Muscle layer of colon (tissue), 2 donors: ENCODE data around the gene CD101.

Source experiments
- H3K27ac ChIP-seq: one replicate; pipeline ENCODE4 v1.7.0; 2013; ENCODE audit warnings: low read depth, mild to moderate bottlenecking, low read length, moderate library complexity
- H3K27me3 ChIP-seq, 2 donors: one replicate each; pipeline ENCODE4 v1.7.0; 2013; ENCODE audit warnings: low read length in 2 of 2, mild to moderate bottlenecking in 2 of 2; ENCODE audit not compliant: insufficient read depth in 2 of 2, control insufficient read depth in 1 of 2
- H3K36me3 ChIP-seq: one replicate; pipeline ENCODE4 v1.7.0; 2013; ENCODE audit warnings: mild to moderate bottlenecking, low read length; ENCODE audit not compliant: insufficient read depth
- H3K4me1 ChIP-seq: one replicate; pipeline ENCODE4 v1.7.0; 2013; ENCODE audit warnings: mild to moderate bottlenecking, low read length; ENCODE audit not compliant: insufficient read depth
- H3K4me3 ChIP-seq, 2 donors: one replicate each; pipeline ENCODE4 v1.7.0; 2013; ENCODE audit warnings: low read length in 2 of 2, low read depth in 1 of 2, mild to moderate bottlenecking in 1 of 2, moderate library complexity in 1 of 2
- H3K9ac ChIP-seq: one replicate; pipeline ENCODE4 v1.7.0; 2013; ENCODE audit warnings: low read length
- H3K9me3 ChIP-seq: one replicate; pipeline ENCODE4 v1.7.0; 2013; ENCODE audit warnings: mild to moderate bottlenecking, low read length
- donor health status: abdominal sarcoma.
- donor health status: Adenocarcinoma of cecum.

The CD101 gene

DNA sequence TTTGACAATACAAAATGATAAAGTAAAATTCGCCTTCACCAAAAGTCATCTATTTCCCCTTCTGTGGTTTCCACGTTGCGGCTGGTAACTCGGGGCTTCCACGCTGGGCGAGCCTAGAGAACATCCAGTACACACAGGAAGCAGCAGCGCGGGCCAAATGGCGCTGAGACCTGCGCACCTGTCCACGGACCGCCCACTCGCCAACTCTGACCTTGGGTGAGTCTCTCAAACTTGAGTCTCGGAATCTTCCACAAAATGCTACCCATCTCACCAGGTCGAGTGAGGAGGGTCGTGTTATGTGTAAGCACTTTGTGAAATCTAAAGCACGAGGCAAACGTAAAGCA lies 57.7 kb downstream of the CD101 start:
- Histone ChIP-seq H3K27me3 (no peaks in the 10 kb centered on the region), H3K9me3 (no peaks in the 10 kb centered on the region), H3K4me1 (peaks cover 5% of the 10 kb centered on the region), H3K27ac (no peak overlapping the region), H3K36me3 (no peaks in the 10 kb centered on the region), H3K4me3 (peak overlapping the region; percentile 73 to 90), H3K9ac (peak overlapping the region; percentile 33)

DNA sequence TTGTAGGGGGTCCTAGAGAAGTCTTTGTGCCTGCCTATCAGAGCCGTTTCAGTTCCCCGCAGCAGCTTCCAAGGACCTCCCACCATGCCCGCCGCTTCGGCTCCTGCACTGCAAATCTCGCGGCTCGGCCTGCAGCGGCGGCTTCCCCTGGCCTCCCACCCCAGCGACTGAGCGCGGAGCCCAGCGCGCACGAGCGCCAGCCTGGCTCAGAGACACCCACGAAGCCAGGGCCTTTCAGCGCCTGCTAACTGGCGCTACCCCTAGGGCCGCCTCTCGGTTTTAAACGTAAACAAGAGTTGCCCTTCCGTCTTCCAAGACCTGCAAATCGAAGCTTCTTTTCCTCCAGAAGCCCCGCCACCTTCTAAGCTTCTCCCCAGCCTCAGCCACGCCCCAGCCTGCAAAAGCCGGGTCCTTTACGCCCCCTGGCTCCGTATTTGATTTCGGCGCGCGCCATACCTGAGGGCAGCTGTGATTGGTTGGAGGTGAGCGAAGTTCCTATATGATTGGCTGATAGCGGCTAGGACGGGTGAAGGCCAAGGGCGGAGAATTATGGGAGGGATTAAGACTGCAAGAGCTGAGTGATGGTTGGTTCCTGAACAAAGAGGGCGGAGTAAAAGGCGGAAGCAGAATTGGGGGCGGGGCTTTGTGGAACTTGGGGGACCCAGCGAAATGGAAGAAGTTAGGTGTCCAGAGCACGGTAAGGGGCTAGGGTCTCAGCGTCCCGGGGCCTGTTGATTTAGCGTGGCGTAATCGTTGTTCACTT lies 58.3 kb downstream of the CD101 start, which contains the start of gene TTF2:
TSS of gene TTF2 (plus strand) at position 649 of the 763 bp plus-strand sequence. CDS start at position 670, 21 bp downstream.
- H3K9ac ChIP-seq = peak within 1 kb of the TSS; percentile 33
- no peaks in the 10 kb centered on the region for H3K9me3 ChIP-seq
- H3K4me1 ChIP-seq = peaks cover 5% of the 10 kb centered on the region
- no peaks in the 10 kb centered on the region for H3K27me3 ChIP-seq
- no peaks in the 10 kb centered on the region for H3K36me3 ChIP-seq
- peak within 1 kb of the TSS; percentile 73 to 90 for H3K4me3 ChIP-seq
- peak within 1 kb of the TSS; percentile 67 for H3K27ac ChIP-seq

GRCh38 chr1:117060441-117061317 lies 59.1 kb downstream of the CD101 start:
- H3K9ac ChIP-seq = peak overlapping the region; percentile 27
- H3K4me3 ChIP-seq = peak overlapping the region; percentile 73 to 90
- no peaks in the 10 kb centered on the region for H3K9me3 ChIP-seq
- no peaks in the 10 kb centered on the region for H3K36me3 ChIP-seq
- peak overlapping the region; percentile 67 for H3K27ac ChIP-seq
- no peaks in the 10 kb centered on the region for H3K27me3 ChIP-seq
- peaks cover 5% of the 10 kb centered on the region for H3K4me1 ChIP-seq

GRCh38 chr1:117061986-117062415 lies 60.4 kb downstream of the CD101 start:
- no peaks in the 10 kb centered on the region for H3K9me3 ChIP-seq
- H3K27ac ChIP-seq = no peak overlapping the region
- peaks cover 5% of the 10 kb centered on the region for H3K4me1 ChIP-seq
- no peaks in the 10 kb centered on the region for H3K27me3 ChIP-seq
- H3K4me3 ChIP-seq = no peak overlapping the region
- no peaks in the 10 kb centered on the region for H3K36me3 ChIP-seq
- H3K9ac ChIP-seq = no peak overlapping the region

- Histone ChIP-seq H3K9me3 (no peaks in the 10 kb centered on the region), H3K36me3 (no peaks in the 10 kb centered on the region), H3K27ac (no peak overlapping the region), H3K4me1 (no peaks in the 10 kb centered on the region), H3K27me3 (no peaks in the 10 kb centered on the region), H3K9ac (no peak overlapping the region), H3K4me3 (no peak overlapping the region)
Observed at GRCh38 chr1:117066367-117066766, 64.8 kb downstream of the CD101 start.

DNA sequence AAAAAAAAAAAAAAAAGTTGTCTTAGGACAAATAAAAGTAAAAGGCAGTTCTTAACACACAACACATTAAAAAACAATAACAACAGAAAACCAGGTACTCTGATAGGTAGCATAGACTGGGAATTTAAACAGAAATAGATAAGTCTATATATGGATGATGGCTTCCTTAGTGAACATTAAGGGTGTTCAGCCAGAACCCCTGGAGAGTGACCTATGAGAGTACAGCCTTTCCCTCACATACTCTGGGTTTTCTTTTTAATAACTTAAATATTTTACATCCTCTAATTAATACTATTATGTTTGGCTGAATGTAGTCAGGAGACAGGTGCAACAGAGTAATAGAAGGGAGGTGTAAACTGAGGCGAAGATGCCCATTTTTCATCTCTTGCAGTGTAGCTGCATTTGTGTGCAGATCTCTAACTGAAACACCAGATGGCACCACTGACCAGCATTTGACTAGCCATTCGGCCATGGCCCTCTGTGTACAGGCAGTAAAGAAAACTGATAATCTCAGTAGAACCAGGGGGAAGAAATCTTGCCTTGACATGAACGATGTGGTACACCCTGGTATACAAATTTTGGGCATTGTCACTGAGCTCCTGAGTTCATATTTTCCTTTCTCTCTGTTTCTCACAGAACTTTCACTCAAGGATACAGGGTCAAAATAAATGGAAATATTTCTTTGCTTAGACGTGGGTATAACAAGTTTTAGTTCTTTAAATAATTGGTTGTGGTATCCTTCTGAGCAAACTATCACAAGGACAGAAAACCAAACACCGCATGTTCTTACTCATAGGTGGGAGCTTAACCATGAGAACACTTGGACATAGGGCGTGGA lies 66.2 kb downstream of the CD101 start:
- Histone ChIP-seq H3K4me3 (no peak overlapping the region), H3K9ac (no peak overlapping the region), H3K27ac (no peak overlapping the region), H3K4me1 (no peaks in the 10 kb centered on the region), H3K36me3 (no peaks in the 10 kb centered on the region), H3K9me3 (no peaks in the 10 kb centered on the region), H3K27me3 (no peaks in the 10 kb centered on the region)

DNA sequence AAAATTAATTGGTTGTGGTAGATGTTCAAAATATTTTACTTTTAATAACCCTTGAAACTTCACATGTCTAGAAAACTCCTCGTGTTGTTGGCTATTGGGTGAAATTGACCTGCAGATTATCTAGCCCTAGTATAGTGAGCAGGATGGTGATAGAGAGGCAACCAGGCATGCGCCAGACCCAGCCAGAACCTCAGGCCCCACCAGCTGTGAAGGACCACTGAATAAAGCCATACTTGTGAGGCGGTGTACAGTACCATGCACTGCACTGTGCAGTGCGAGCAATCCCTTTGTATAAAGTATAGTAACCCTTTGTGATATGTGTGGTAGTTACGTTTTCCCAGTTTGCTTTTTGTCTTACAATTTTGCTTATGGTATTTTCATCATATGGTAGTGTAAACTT lies 67.0 kb downstream of the CD101 start:
- Histone ChIP-seq H3K4me1 (no peaks in the 10 kb centered on the region), H3K9me3 (no peaks in the 10 kb centered on the region), H3K27me3 (no peaks in the 10 kb centered on the region), H3K36me3 (no peaks in the 10 kb centered on the region), H3K4me3 (no peak overlapping the region), H3K27ac (no peak overlapping the region), H3K9ac (no peak overlapping the region)

DNA sequence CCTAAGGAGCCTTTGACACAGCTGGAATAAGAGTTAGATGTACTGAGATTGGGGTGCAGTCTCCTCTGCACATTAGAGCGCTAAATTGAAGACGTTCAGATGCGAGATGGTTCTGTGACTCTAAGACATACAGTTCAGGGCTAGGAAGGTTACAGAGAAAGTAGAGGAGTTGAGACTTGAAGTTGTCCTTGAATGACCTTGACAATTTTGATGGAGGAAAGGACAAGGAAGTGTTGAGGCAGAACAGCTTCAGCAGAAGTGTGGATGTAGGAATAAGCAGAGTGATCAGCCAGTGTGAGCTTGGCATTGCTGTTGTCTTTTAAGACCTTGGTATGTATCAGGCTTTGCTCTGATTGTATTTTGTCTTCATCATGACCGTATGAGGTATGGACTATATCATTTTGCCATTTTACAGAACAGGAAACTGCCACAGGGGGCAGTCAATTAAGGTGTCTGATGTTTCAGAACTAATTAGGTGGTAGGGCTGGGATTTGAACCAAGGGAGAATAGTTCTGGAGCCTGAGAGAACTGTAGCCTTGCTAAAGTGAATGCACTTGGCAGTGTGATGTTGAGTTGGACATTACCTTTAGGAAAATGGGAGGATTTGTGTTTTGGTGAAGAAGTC lies 67.8 kb downstream of the CD101 start:
- Histone ChIP-seq H3K36me3 (no peaks in the 10 kb centered on the region), H3K9ac (no peak overlapping the region), H3K4me3 (no peak overlapping the region), H3K4me1 (no peaks in the 10 kb centered on the region), H3K27ac (no peak overlapping the region), H3K9me3 (no peaks in the 10 kb centered on the region), H3K27me3 (no peaks in the 10 kb centered on the region)

DNA sequence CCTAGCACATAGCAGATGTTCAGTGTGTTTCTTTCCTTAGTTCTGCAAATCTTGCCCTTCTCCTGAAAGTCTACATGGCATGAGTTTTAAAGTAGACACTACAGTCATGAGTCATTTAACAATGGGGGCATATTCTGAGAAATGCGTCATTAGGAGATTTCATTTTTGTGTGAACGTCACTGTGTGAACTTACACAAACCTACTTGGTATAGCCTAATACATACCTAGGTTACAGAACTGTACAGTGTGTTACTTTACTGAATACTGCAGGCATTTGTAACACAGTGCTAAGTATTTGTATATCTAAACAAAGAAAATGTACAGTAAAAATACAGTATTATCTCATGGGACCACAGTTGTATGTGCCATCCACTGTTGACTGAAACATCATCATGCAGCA lies 68.6 kb downstream of the CD101 start:
- Histone ChIP-seq H3K4me3 (no peak overlapping the region), H3K36me3 (peaks cover 3% of the 10 kb centered on the region), H3K27ac (no peak overlapping the region), H3K4me1 (no peaks in the 10 kb centered on the region), H3K9me3 (no peaks in the 10 kb centered on the region), H3K27me3 (no peaks in the 10 kb centered on the region), H3K9ac (no peak overlapping the region)

- H3K36me3 ChIP-seq = peaks cover 39% of the 10 kb centered on the region
- no peaks in the 10 kb centered on the region for H3K4me1 ChIP-seq
- H3K9me3 ChIP-seq = no peaks in the 10 kb centered on the region
- no peak overlapping the region for H3K9ac ChIP-seq
- H3K27me3 ChIP-seq = no peaks in the 10 kb centered on the region
- H3K4me3 ChIP-seq = no peak overlapping the region
- no peak overlapping the region for H3K27ac ChIP-seq
Observed at GRCh38 chr1:117076648-117077047, 75.1 kb downstream of the CD101 start.

DNA sequence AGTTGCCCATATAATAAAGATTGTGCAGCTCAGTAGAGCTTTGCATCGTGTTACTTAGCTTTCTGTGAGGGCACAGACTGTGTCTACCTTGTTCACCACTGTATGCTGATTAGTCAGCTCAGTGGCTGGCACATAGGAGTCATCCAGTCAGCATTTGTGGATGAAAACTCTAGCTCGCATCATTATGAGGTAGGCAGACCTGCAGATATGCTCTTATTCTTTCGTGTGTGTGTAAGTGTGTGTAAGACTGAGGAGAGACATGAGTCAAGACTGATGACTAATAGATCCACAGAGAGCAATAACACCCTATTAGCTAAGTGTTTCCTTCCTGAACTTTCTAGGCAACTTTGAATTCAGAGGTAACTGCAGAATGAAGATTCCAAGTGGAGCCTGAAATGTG lies 75.7 kb downstream of the CD101 start:
- no peaks in the 10 kb centered on the region for H3K27me3 ChIP-seq
- H3K27ac ChIP-seq = no peak overlapping the region
- no peak overlapping the region for H3K4me3 ChIP-seq
- peaks cover 39% of the 10 kb centered on the region for H3K36me3 ChIP-seq
- H3K9me3 ChIP-seq = no peaks in the 10 kb centered on the region
- no peak overlapping the region for H3K9ac ChIP-seq
- no peaks in the 10 kb centered on the region for H3K4me1 ChIP-seq
